Measurements from ENCODE around the gene SPRYD3. TPM values are rescaled to one million over a fixed set of nuclear protein-coding genes. Genes with fewer than 3 reads are reported as not detected.
"Not testable (repeated sequence)": the region's sequence is repeated elsewhere in the genome, so short reads cannot be mapped to it uniquely, and the experiment has no call there.

SPRYD3 gene
- total and polyA plus RNA-seq, 7 experiments from 2014 or later, result 33.0 to 57.6 (median 46.8) TPM

DNA sequence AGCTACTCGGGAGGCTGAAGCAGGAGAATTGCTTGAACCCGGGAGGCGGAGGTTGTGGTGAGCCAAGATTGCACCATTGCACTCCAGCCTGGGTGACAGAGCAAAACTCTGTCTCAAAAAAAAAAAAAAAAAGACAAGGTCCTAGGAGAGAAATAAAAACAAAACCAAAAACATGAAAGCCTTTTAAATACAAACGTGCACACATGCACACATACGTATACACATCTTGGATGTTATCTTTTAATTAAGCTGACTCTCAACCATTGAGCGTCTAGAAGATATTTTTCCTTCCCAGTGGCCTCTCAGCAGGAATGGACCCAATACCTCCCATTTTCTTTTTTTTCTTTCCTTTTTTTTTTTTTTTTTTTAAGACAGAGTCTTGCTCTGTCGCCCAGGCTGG is 33.2 kb upstream of the SPRYD3 start:
- H3K4me1 Mint-ChIP-seq; H3K27ac Mint-ChIP-seq; H3K27me3 ChIP-seq (ENCODE audit: control insufficient read depth in 2 of 2, insufficient read depth in 2 of 2, low read length in 2 of 2); DNase-seq; intact Hi-C loops (cut with micrococcal nuclease); CTCF ChIA-PET; POLR2A ChIA-PET; H3K4me3 ChIP-seq (ENCODE audit: low read length); H3K36me3 Mint-ChIP-seq; H3K4me3 Mint-ChIP-seq; H3K27ac ChIP-seq (ENCODE audit: low read depth, low read length); H3K36me3 ChIP-seq (ENCODE audit: control insufficient read depth in 2 of 3, insufficient read depth in 3 of 3, low read length in 3 of 3); ATAC-seq; H3K27me3 Mint-ChIP-seq; H3K4me1 ChIP-seq (ENCODE audit: control insufficient read depth in 2 of 2, insufficient read depth in 2 of 2, low read length in 2 of 2); H3K9me3 Mint-ChIP-seq; H3K9me3 ChIP-seq (ENCODE audit: control insufficient read depth in 2 of 3, low read length in 3 of 3): not testable (repeated sequence)

DNA sequence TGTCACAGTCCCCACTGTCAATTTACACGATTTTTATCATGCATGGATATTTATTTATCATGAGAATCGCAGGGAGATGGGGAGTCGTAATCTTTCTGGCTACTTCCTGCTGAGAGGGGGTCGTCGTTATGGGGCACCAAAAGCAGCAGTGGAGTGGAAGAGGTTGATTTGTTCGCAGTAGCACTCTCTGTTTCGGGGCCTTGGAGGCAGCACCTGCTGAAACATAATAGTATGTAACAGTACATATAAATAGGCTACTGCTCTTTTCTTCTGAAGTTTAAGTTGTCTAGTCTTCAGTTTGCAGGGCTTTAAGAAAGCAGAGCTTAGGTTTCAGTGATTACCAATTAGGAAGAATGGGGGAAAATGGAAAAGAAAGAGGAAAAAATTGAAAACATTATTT is 27.9 kb upstream of the SPRYD3 start:
- CTCF ChIA-PET, result no interaction called here
- H3K36me3 Mint-ChIP-seq, result no peaks in the 10 kb centered on the region
- no peak overlapping the region for H3K27ac Mint-ChIP-seq

DNA sequence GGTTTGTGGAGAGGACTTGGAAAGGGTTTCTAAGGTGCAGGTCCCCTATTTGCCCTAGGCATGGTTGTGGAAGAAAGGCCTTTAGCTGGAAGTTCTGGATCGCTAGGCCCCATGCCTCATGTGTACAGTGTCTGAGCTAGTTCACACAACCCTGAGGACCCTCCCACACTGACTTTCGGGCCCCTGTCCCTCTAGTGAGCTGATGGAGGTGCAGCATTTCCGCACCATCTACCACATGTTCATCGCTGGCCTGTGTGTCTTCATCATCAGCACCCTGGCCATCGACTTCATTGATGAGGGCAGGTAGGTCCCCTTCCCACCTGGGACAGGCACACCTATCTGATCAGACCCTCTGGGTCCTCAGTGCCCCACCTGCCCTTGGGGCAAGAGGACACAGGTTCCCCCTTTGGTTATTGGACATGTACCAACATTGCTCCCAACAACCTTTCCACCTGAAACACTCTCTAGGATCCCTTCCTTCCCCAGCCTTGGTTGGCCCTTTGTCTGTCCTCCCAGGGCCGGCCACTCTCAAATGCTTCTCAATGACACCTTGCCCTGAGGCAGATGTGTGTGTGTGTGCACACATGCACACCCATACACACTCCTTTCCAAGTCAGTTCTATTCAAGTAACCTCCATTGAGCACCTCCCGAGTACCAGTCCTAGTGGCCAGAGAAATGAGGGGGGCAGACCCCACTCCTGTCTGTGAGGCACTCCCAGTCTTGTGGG is 26.7 kb upstream of the SPRYD3 start:
- DNase-seq (no peak), ATAC-seq (no peak)
- H3K9me3 Mint-ChIP-seq, result no peaks in the 10 kb centered on the region
- Histone ChIP-seq H3K27ac (ENCODE audit: low read depth, low read length) (no peak overlapping the region), H3K9me3 (ENCODE audit: control insufficient read depth in 2 of 3, low read length in 3 of 3) (no peaks in the 10 kb centered on the region), H3K36me3 (ENCODE audit: control insufficient read depth in 2 of 3, insufficient read depth in 3 of 3, low read length in 3 of 3) (no peaks in the 10 kb centered on the region), H3K4me1 (ENCODE audit: control insufficient read depth in 2 of 2, insufficient read depth in 2 of 2, low read length in 2 of 2) (peaks cover 23 to 30% of the 10 kb centered on the region in 2 donors), H3K4me3 (ENCODE audit: low read length) (no peak overlapping the region), H3K27me3 (ENCODE audit: control insufficient read depth in 2 of 2, insufficient read depth in 2 of 2, low read length in 2 of 2) (no peaks in the 10 kb centered on the region)
- intact Hi-C loops (cut with micrococcal nuclease), result no loop called here
- peaks cover 20 to 31% (median 24%) of the 10 kb centered on the region in 7 donors for H3K4me1 Mint-ChIP-seq
- peaks cover 0 to 3% (median 0%) of the 10 kb centered on the region in 5 donors for H3K27me3 Mint-ChIP-seq
- H3K4me3 Mint-ChIP-seq, result no peak overlapping the region
- no peaks in the 10 kb centered on the region for H3K36me3 Mint-ChIP-seq
- CTCF ChIA-PET, result no interaction called here
- peak overlapping the region in 2 of 9 donors; percentile 32 to 56 for H3K27ac Mint-ChIP-seq
- POLR2A ChIA-PET, result no interaction called here

More for the DNA sequence above, 27.9 kb upstream of the SPRYD3 start:
- Mint-ChIP-seq H3K4me3 (no peak overlapping the region), H3K9me3 (no peaks in the 10 kb centered on the region), H3K27me3 (peaks cover 0 to 7% (median 0%) of the 10 kb centered on the region in 5 donors), H3K4me1 (peaks cover 20 to 25% (median 22%) of the 10 kb centered on the region in 7 donors)
- Histone ChIP-seq H3K9me3 (ENCODE audit: control insufficient read depth in 2 of 3, low read length in 3 of 3) (no peaks in the 10 kb centered on the region), H3K4me1 (ENCODE audit: control insufficient read depth in 2 of 2, insufficient read depth in 2 of 2, low read length in 2 of 2) (peaks cover 20 to 26% of the 10 kb centered on the region in 2 donors), H3K27ac (ENCODE audit: low read depth, low read length) (no peak overlapping the region), H3K27me3 (ENCODE audit: control insufficient read depth in 2 of 2, insufficient read depth in 2 of 2, low read length in 2 of 2) (no peaks in the 10 kb centered on the region), H3K36me3 (ENCODE audit: control insufficient read depth in 2 of 3, insufficient read depth in 3 of 3, low read length in 3 of 3) (no peaks in the 10 kb centered on the region), H3K4me3 (ENCODE audit: low read length) (no peak overlapping the region)
- DNase-seq (no peak), ATAC-seq (no peak)
- intact Hi-C loops (cut with micrococcal nuclease), result no loop called here
- POLR2A ChIA-PET, result no interaction called here

DNA sequence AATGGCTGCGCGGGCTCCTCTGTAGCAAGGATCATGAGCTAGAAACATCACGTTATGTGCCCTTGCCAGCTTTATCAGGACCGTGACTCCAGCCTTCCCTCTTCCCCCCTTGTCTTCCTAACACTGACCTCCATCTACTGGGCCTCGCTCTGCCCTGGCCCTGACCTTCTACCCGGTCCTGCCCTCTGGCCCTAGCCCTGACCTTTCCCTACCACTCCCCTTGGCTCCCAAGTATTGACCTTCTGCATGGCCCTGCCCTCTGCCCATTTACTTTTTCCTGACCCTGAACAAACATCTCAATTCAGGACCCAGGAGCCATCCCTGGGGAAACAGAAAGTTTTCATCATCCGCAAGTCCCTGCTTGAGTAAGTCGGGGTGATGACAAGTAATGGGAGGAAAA is 26.1 kb upstream of the SPRYD3 start:
- Mint-ChIP-seq H3K9me3 (no peaks in the 10 kb centered on the region), H3K27ac (peak overlapping the region in 2 of 9 donors; percentile 32 to 58), H3K4me3 (peak overlapping the region in 1 of 10 donors; percentile 3), H3K4me1 (peaks cover 20 to 31% (median 26%) of the 10 kb centered on the region in 7 donors), H3K27me3 (peaks cover 0 to 3% (median 0%) of the 10 kb centered on the region in 5 donors), H3K36me3 (no peaks in the 10 kb centered on the region)
- CTCF ChIA-PET, result interaction anchor here (4.6 kb wide), 1 partner anchor 39 kb away, joined by 42 read pairs; no protein-coding TSS in a partner anchor
- H3K27ac ChIP-seq (ENCODE audit: low read depth, low read length), result no peak overlapping the region
- H3K9me3 ChIP-seq (ENCODE audit: control insufficient read depth in 2 of 3, low read length in 3 of 3), result no peaks in the 10 kb centered on the region
- H3K4me3 ChIP-seq (ENCODE audit: low read length), result no peak overlapping the region
- no peaks in the 10 kb centered on the region for H3K36me3 ChIP-seq (ENCODE audit: control insufficient read depth in 2 of 3, insufficient read depth in 3 of 3, low read length in 3 of 3)
- H3K4me1 ChIP-seq (ENCODE audit: control insufficient read depth in 2 of 2, insufficient read depth in 2 of 2, low read length in 2 of 2), result peaks cover 23 to 30% of the 10 kb centered on the region in 2 donors
- DNase-seq, result no peak
- no peak for ATAC-seq
- intact Hi-C loops (cut with micrococcal nuclease), result no loop called here
- POLR2A ChIA-PET, result no interaction called here
- no peaks in the 10 kb centered on the region for H3K27me3 ChIP-seq (ENCODE audit: control insufficient read depth in 2 of 2, insufficient read depth in 2 of 2, low read length in 2 of 2)

DNA sequence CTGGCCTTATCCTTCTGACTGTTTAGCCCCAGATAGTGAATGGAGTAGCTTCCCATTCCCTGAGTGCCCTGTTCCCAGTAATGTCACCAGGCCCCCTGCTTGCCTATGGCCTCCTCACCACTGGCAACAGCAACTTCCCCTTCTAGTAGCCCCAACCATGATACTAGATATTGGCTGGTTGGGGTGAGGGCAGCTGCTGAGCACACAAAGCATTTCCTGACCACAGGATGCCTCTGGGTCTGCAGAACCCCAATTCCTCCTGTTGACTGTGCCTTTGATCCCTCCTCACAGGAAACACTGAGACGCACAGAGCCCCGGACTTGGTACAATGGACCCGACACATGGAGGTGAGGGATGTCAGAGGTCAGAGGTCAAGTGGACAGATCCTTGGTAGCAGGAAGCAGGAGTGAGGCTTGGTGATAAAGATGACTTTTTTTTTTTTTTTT is 24.7 kb upstream of the SPRYD3 start:
- H3K4me3 Mint-ChIP-seq, result peak overlapping the region in 5 of 10 donors; percentile 11 to 63 (median 25)
- POLR2A ChIA-PET, result interaction anchor here (1.1 to 3.7 kb wide), 3 partner anchors 25 to 58 kb away, joined by 3 to 25 read pairs (median 4); partner anchors contain the start of gene SPRYD3
- H3K36me3 ChIP-seq (ENCODE audit: control insufficient read depth in 2 of 3, insufficient read depth in 3 of 3, low read length in 3 of 3), result no peaks in the 10 kb centered on the region
- intact Hi-C loops (cut with micrococcal nuclease), result loop anchor here in 1 of 2 donors (1.0 kb wide), 1 partner anchor 38 kb away; no protein-coding TSS in a partner anchor
- H3K9me3 Mint-ChIP-seq, result no peaks in the 10 kb centered on the region
- ATAC-seq, result no peak
- H3K27ac Mint-ChIP-seq, result peak overlapping the region in 4 of 9 donors; percentile 4 to 58 (median 40)
- H3K4me1 Mint-ChIP-seq, result peaks cover 25 to 38% (median 33%) of the 10 kb centered on the region in 7 donors
- H3K27me3 ChIP-seq (ENCODE audit: control insufficient read depth in 2 of 2, insufficient read depth in 2 of 2, low read length in 2 of 2), result no peaks in the 10 kb centered on the region
- peaks cover 28 to 36% of the 10 kb centered on the region in 2 donors for H3K4me1 ChIP-seq (ENCODE audit: control insufficient read depth in 2 of 2, insufficient read depth in 2 of 2, low read length in 2 of 2)
- peaks cover 0 to 7% (median 0%) of the 10 kb centered on the region in 5 donors for H3K27me3 Mint-ChIP-seq
- no peak overlapping the region for H3K27ac ChIP-seq (ENCODE audit: low read depth, low read length)
- no peaks in the 10 kb centered on the region for H3K9me3 ChIP-seq (ENCODE audit: control insufficient read depth in 2 of 3, low read length in 3 of 3)
- H3K4me3 ChIP-seq (ENCODE audit: low read length), result no peak overlapping the region
- CTCF ChIA-PET, result interaction anchor here (0.8 to 4.6 kb wide), 4 partner anchors 38 to 94 kb away, joined by 3 to 42 read pairs (median 4); no protein-coding TSS in a partner anchor
- no peak for DNase-seq
- no peaks in the 10 kb centered on the region for H3K36me3 Mint-ChIP-seq

DNA sequence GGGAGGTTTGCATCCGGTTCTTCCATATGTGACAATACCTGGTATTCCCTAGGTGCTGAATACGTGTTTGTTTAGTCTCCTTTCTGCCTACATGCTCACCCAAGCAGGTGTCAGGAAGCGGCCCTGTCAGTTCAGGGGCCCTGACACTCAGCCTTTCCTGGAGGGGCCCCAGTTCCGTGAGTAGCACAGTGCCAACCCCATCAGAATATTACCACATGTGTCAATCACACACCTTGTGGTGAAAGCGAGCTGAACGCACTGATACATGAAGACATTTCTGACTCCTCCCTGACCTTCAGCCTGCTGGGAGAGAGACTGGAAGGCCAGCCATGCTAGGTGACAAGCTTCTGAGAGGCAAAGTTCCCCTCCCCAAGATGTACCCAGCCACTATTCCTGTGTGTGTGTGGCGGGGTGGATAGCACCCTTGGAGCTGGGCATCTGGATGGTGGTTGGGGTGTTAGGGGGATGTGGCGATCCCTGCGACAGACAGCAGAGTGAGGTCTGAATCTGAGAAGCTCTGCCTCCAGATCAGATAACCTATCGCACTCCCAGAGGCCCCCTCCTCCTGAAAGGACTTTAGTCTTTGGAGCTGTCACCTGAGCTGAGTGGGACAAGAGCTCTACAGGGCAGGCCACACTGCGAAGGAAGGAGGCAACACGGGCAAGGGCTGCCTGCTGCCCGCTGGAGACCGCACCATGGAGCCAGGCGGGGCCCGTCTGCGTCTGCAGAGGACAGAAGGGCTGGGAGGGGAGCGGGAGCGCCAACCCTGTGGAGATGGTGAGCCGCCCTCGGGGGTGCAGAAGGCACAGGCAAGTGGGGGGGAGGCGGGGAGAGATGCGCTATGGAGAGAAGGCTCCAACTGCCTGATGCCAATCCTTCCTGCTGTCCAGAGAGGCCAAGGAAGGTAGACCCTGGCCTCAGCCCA is 24.0 kb upstream of the SPRYD3 start, which contains the start of gene SOAT2:
Gene SOAT2 (plus strand): TSS at position 604 of the 925 bp plus-strand sequence. CDS start 92 bp downstream, at position 696.
- Mint-ChIP-seq H3K4me3 (peak within 1 kb of the TSS; percentile 26 to 77 (median 63)), H3K27ac (peak within 1 kb of the TSS; percentile 38 to 90 (median 67)), H3K27me3 (peaks cover 0 to 13% (median 0%) of the 10 kb centered on the region in 5 donors), H3K9me3 (no peaks in the 10 kb centered on the region), H3K36me3 (no peaks in the 10 kb centered on the region), H3K4me1 (peaks cover 33 to 46% (median 41%) of the 10 kb centered on the region in 7 donors)
- ChIA-PET CTCF (interaction anchor here (0.6 to 4.6 kb wide), 12 partner anchors 9 to 94 kb away, joined by 3 to 42 read pairs (median 4); no protein-coding TSS in a partner anchor), POLR2A (interaction anchor here (0.7 to 3.7 kb wide), 7 partner anchors 18 to 97 kb away, joined by 3 to 25 read pairs (median 3); partner anchors contain the start of genes EIF4B and SPRYD3)
- H3K27ac ChIP-seq (ENCODE audit: low read depth, low read length), result peak within 1 kb of the TSS; percentile 7
- DNase-seq (peak in 7 of 9 donors; percentile 32 to 49 (median 40)), ATAC-seq (peak; percentile 49)
- H3K4me3 ChIP-seq (ENCODE audit: low read length), result no peak within 1 kb of the TSS
- intact Hi-C loops (cut with micrococcal nuclease), result loop anchor here in 1 of 2 donors (1.0 kb wide), 1 partner anchor 37 kb away; no protein-coding TSS in a partner anchor
- no peaks in the 10 kb centered on the region for H3K27me3 ChIP-seq (ENCODE audit: control insufficient read depth in 2 of 2, insufficient read depth in 2 of 2, low read length in 2 of 2)
- H3K4me1 ChIP-seq (ENCODE audit: control insufficient read depth in 2 of 2, insufficient read depth in 2 of 2, low read length in 2 of 2), result peaks cover 36 to 43% of the 10 kb centered on the region in 2 donors
- no peaks in the 10 kb centered on the region for H3K9me3 ChIP-seq (ENCODE audit: control insufficient read depth in 2 of 3, low read length in 3 of 3)
- H3K36me3 ChIP-seq (ENCODE audit: control insufficient read depth in 2 of 3, insufficient read depth in 3 of 3, low read length in 3 of 3), result no peaks in the 10 kb centered on the region

Measured in naive thymus-derived CD4-positive, alpha-beta T cell (primary cell).